Omental fat pad (tissue), 4 donors: ENCODE results near the gene LRCH3. TPM values are rescaled to one million over a fixed set of nuclear protein-coding genes. Genes with fewer than 3 reads are reported as not detected.

Source experiments
- ATAC-seq: fragments of 150-250 bp; one replicate; pipeline ENCODE4 v1.9.1; 2016; ENCODE audit warnings: mild to moderate bottlenecking, moderate library complexity; ENCODE audit not compliant: low FRiP score
- DNase-seq: peaks from one replicate; pipeline ENCODE4 v3.0.0-alpha.2; 2019; ENCODE audit warnings: low spot score
- CTCF ChIP-seq, 3 donors: fragments of 450-650 bp; IDR thresholded peaks; one replicate each; pipeline ENCODE4 v1.5.1; 2016 to 2017; ENCODE audit warnings: antibody characterized with exemption in 3 of 3, mild to moderate bottlenecking in 3 of 3, moderate library complexity in 2 of 3
- total RNA-seq, 4 donors: library from RNA; depleted of rRNA; stranded (reverse); fragments of >200 nt; gene quantifications; one replicate each; pipeline ENCODE4 v1.1.0, GENCODE V29; 2016

The LRCH3 gene
- total RNA-seq, 4 donors from 2014 or later, result 34.8 to 70.9 (median 38.0) TPM

GRCh38 chr3:197847866-197848401 is 56.9 kb downstream of the LRCH3 start:
- DNase-seq (no peak), ATAC-seq (peak; percentile 70)
- no peak for TF ChIP-seq CTCF (IDR thresholded peaks at IDR 0.05)

GRCh38 chr3:197854596-197855343 is 63.7 kb downstream of the LRCH3 start:
- ATAC-seq (no peak), DNase-seq (no peak)
- TF ChIP-seq CTCF (IDR thresholded peaks at IDR 0.05), result no peak

GRCh38 chr3:197855571-197855970 is 64.5 kb downstream of the LRCH3 start:
- no peak for TF ChIP-seq CTCF (IDR thresholded peaks at IDR 0.05)
- DNase-seq, result no peak
- ATAC-seq, result no peak

GRCh38 chr3:197856199-197856816 is 65.3 kb downstream of the LRCH3 start:
- no peak for ATAC-seq
- no peak for DNase-seq
- TF ChIP-seq CTCF (IDR thresholded peaks at IDR 0.05), result no peak

- DNase-seq, result no peak
These were observed 67.1 kb downstream of the LRCH3 start for GRCh38 chr3:197858133-197858532.

GRCh38 chr3:197858598-197858997 is 67.5 kb downstream of the LRCH3 start:
- TF ChIP-seq CTCF (IDR thresholded peaks at IDR 0.05), result no peak
- no peak for DNase-seq
- ATAC-seq, result no peak

More at GRCh38 chr3:197858133-197858532, 67.1 kb downstream of the LRCH3 start:
- ATAC-seq, result no peak
- no peak for TF ChIP-seq CTCF (IDR thresholded peaks at IDR 0.05)
